B cell (primary cell): ENCODE results near the gene SLC52A1. TPM values are rescaled to one million over a fixed set of nuclear protein-coding genes. Genes with fewer than 3 reads are reported as not detected.

Source experiments
- ATAC-seq: fragments of 200-7000 bp; cut with Tn5 transposase; one replicate; pipeline ENCODE4 v1.10.0; 2021; ENCODE audit warnings: low read depth, mild to moderate bottlenecking, moderate number of reproducible peaks, moderate library complexity
- CTCF ChIA-PET: fragments of 350-600 bp; sonication (Branson Sonifier 250); formaldehyde crosslinking; loops from one replicate; lab custom pipeline; 2021; ENCODE audit warnings: antibody characterized with exemption, inconsistent platforms; lab: Charles Lee
- POLR2A ChIA-PET: fragments of 350-600 bp; sonication (Branson Sonifier 250); formaldehyde crosslinking; loops from one replicate; lab custom pipeline; 2021; ENCODE audit warnings: antibody characterized with exemption; lab: Charles Lee
- DNase-seq: peaks from one replicate; pipeline ENCODE4 v3.0.0; 2013
- H2AFZ ChIP-seq: 2 replicates; pipeline ENCODE4 v1.6.1; 2012; ENCODE audit warnings: mild to moderate bottlenecking, low read depth, low read length; ENCODE audit not compliant: insufficient read depth, poor library complexity, severe bottlenecking
- H3K27ac ChIP-seq, 2 donors: 1 replicate in 1 of 2; 2 replicates in 1 of 2; pipeline ENCODE4 v1.5.1; 2012 to 2013; ENCODE audit warnings: low read length in 2 of 2, mild to moderate bottlenecking in 2 of 2, moderate library complexity in 1 of 2
- H3K27me3 ChIP-seq, 4 experiments: fragments of 200-600 bp in 1 of 4; sonication (generic) in 1 of 4; replicated peaks in 1 of 4; 1 replicate in 2 of 4; 2 replicates in 2 of 4; pipeline versions ENCODE4 v1.6.1 to v1.7.0; 2013 to 2016; ENCODE audit warnings: low read length in 3 of 4, mild to moderate bottlenecking in 2 of 4, mixed read lengths in 1 of 4, moderate library complexity in 1 of 4; ENCODE audit not compliant: insufficient read depth in 4 of 4, control insufficient read depth in 3 of 4; ENCODE audit errors: control extremely low read depth in 1 of 4
- H3K36me3 ChIP-seq, 2 experiments: replicated peaks in 1 of 2; 1 replicate in 1 of 2; 2 replicates in 1 of 2; pipeline versions ENCODE4 v1.6.1 to v1.7.1; 2013; ENCODE audit warnings: low read length in 1 of 2; ENCODE audit not compliant: insufficient read depth in 2 of 2, control insufficient read depth in 1 of 2; ENCODE audit errors: control extremely low read depth in 1 of 2, extremely low read depth in 1 of 2
- H3K4me1 ChIP-seq, 2 donors: fragments of 200-600 bp in 1 of 2; sonication (generic) in 1 of 2; 1 replicate in 1 of 2; 2 replicates in 1 of 2; pipeline versions ENCODE4 v1.5.1 to v1.6.1; 2013 to 2017; ENCODE audit warnings: low read length in 2 of 2; ENCODE audit not compliant: control insufficient read depth in 2 of 2, insufficient read depth in 2 of 2
- H3K4me2 ChIP-seq: replicated peaks from 2 replicates; pipeline ENCODE3; 2012; ENCODE audit warnings: mild to moderate bottlenecking, low read depth, low read length; ENCODE audit not compliant: poor library complexity, severe bottlenecking
- H3K4me3 ChIP-seq, 5 experiments: fragments of 200-600 bp in 1 of 5; sonication (generic) in 1 of 5; 1 replicate in 3 of 5; 2 replicates in 2 of 5; pipeline versions ENCODE4 v1.5.1 to v1.7.0; 2011 to 2016; ENCODE audit warnings: low read length in 4 of 5, mild to moderate bottlenecking in 4 of 5, low read depth in 2 of 5, control low read depth in 1 of 5, moderate library complexity in 1 of 5; ENCODE audit not compliant: insufficient read depth in 1 of 5; ENCODE audit errors: control extremely low read depth in 1 of 5, extremely low read depth in 1 of 5
- H3K79me2 ChIP-seq: fragments of 200-600 bp; sonication (generic); one replicate; pipeline ENCODE4 v1.6.0; 2016; ENCODE audit warnings: low read length; ENCODE audit not compliant: control insufficient read depth, insufficient read depth
- H3K9ac ChIP-seq: fragments of 200-600 bp; sonication (generic); 2 replicates; pipeline ENCODE4 v1.6.1; 2017; ENCODE audit warnings: mild to moderate bottlenecking, low read length, moderate library complexity
- H3K9me3 ChIP-seq, 3 donors: one replicate each; pipeline versions ENCODE4 v1.6.1 to v1.7.1; 2013; ENCODE audit warnings: low read length in 2 of 3; ENCODE audit not compliant: control insufficient read depth in 2 of 3, insufficient read depth in 1 of 3; ENCODE audit errors: control extremely low read depth in 1 of 3
- H4K20me1 ChIP-seq: 2 replicates; pipeline ENCODE4 v1.6.0; 2012; ENCODE audit warnings: mild to moderate bottlenecking, low read length; ENCODE audit not compliant: insufficient read depth, control insufficient read depth, poor library complexity, severe bottlenecking
- H3K27ac Mint-ChIP-seq: one replicate; pipeline ENCODE4 v1.8.0; 2021; ENCODE audit warnings: mixed read lengths
- H3K27me3 Mint-ChIP-seq: one replicate; pipeline ENCODE4 v1.8.0; 2021; ENCODE audit warnings: mixed read lengths
- H3K4me1 Mint-ChIP-seq: one replicate; pipeline ENCODE4 v1.8.0; 2021; ENCODE audit warnings: mixed read lengths
- H3K4me3 Mint-ChIP-seq: one replicate; pipeline ENCODE4 v1.8.0; 2021; ENCODE audit warnings: mixed read lengths
- H3K9me3 Mint-ChIP-seq: one replicate; pipeline ENCODE4 v1.8.0; 2022; ENCODE audit warnings: mixed read lengths; ENCODE audit not compliant: insufficient read depth
- EZH2 ChIP-seq: IDR thresholded peaks from 2 replicates; pipeline ENCODE4 v1.6.1; 2012; ENCODE audit warnings: borderline replicate concordance, low read depth, mild to moderate bottlenecking, moderate library complexity, low read length; ENCODE audit not compliant: insufficient read depth, poor library complexity, severe bottlenecking
- WGBS: methylation state at CpG from one replicate; pipeline ENCODE4 v1.1.5; 2013; ENCODE audit warnings: missing lambda C conversion rate; ENCODE audit not compliant: insufficient coverage; 5-methylcytosine and 5-hydroxymethylcytosine counted together
- intact Hi-C: fragments of 100-400 bp; cut with micrococcal nuclease; formaldehyde crosslinking; loops from one replicate; pipeline ENCODE4 v1.10.0; 2022
- polyA plus RNA-seq: library from polyadenylated mRNA; depleted of rRNA; stranded (reverse); fragments of >200 nt; gene quantifications from 2 replicates; pipeline ENCODE4 v1.2.3, GENCODE V29; 2012
- total RNA-seq, 2 donors: library from RNA; stranded (reverse); fragments of 120-200 nt in 1 of 2; gene quantifications; 1 replicate in 1 of 2; 2 replicates in 1 of 2; pipeline versions ENCODE4 v1.2.3 to v1.2.4, GENCODE V29; 2013 to 2022
- TF ChIP-seq, protein P1 (sequence below): fragments of 200-600 bp; IDR thresholded peaks from one replicate; pipeline ENCODE4 v1.8.0; 2022; ENCODE audit warnings: antibody characterized with exemption, mild to moderate bottlenecking

SLC52A1 gene
- total and polyA plus RNA-seq, 2 donors (not counting 1 experiment from before 2014, with no cell fraction given) = not detected

DNA sequence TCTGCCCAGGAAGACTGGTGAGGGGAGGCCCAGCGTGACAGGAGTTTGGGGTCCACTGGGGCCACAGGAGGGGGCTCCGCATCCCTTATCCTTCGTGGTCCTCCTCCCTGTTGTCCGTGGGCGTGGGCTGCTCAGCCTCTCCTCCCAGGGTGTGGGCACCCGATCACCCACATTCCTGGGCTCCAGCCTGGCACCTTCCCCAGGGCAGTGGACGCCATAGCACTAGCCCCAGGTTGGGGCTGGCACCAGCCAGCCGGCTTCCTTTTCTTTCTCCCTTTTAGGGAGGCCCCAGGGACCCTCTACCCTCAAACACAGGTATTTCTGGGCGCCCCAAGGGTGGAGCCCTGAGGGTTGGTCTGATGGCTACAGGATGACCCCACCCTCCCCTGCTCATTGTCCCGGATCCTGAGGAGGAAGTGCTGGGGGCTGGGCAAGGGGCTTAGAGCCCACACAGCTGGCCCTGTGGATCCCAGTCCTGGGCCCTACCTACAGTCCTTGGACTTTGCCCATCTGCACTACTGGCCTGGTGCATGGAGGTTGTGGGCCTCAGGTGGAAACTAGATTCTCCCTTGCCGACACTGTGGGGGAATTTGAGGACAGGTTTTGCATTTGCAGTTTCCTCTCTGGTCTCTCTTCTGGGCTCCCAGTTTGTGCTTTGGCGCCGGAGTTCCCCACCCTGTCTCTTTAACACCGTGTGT lies 36.3 kb downstream of the SLC52A1 start:
- Mint-ChIP-seq H3K4me3 (peak overlapping the region; percentile 83), H3K9me3 (no peaks in the 10 kb centered on the region), H3K27ac (peak overlapping the region; percentile 72), H3K27me3 (no peaks in the 10 kb centered on the region), H3K4me1 (peaks cover 21% of the 10 kb centered on the region)
- peak overlapping the region; percentile 75 for H3K9ac ChIP-seq
- no peak for ATAC-seq
- H2AFZ ChIP-seq = no peak overlapping the region
- H3K36me3 ChIP-seq = peaks cover 0 to 6% of the 10 kb centered on the region in 2 experiments
- 46% methylated on average over 13 of the region's 14 CpGs for WGBS
- ChIA-PET CTCF (interaction anchor here (0.9 to 3.5 kb wide), 3 partner anchors 11 to 21 kb away, joined by 3 to 26 read pairs (median 6); partner anchors contain the start of gene CAMTA2), POLR2A (interaction anchor here (2.0 to 3.1 kb wide), 3 partner anchors 12 to 51 kb away, joined by 9 to 16 read pairs (median 9); partner anchors contain the start of genes CAMTA2 and PFN1)
- peaks cover 8% of the 10 kb centered on the region for H4K20me1 ChIP-seq
- H3K4me1 ChIP-seq = peaks cover 22 to 26% of the 10 kb centered on the region in 2 donors
- no peaks in the 10 kb centered on the region for H3K9me3 ChIP-seq
- intact Hi-C loops = loop anchor here (5.0 kb wide), 2 partner anchors 33 to 63 kb away; no protein-coding TSS in a partner anchor
- no peak overlapping the region for H3K27ac ChIP-seq
- H3K4me2 ChIP-seq = peak overlapping the region; percentile 97
- peak overlapping the region; percentile 34 to 73 (median 66) for H3K4me3 ChIP-seq
- TF ChIP-seq, protein P1, sequence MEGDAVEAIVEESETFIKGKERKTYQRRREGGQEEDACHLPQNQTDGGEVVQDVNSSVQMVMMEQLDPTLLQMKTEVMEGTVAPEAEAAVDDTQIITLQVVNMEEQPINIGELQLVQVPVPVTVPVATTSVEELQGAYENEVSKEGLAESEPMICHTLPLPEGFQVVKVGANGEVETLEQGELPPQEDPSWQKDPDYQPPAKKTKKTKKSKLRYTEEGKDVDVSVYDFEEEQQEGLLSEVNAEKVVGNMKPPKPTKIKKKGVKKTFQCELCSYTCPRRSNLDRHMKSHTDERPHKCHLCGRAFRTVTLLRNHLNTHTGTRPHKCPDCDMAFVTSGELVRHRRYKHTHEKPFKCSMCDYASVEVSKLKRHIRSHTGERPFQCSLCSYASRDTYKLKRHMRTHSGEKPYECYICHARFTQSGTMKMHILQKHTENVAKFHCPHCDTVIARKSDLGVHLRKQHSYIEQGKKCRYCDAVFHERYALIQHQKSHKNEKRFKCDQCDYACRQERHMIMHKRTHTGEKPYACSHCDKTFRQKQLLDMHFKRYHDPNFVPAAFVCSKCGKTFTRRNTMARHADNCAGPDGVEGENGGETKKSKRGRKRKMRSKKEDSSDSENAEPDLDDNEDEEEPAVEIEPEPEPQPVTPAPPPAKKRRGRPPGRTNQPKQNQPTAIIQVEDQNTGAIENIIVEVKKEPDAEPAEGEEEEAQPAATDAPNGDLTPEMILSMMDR = no peak
- TF ChIP-seq EZH2 = no peak
- H3K27me3 ChIP-seq = peaks cover 0 to 15% (median 2%) of the 10 kb centered on the region in 4 experiments
- H3K79me2 ChIP-seq = no peaks in the 10 kb centered on the region
- peak; percentile 68 for DNase-seq
